H1 (cell line): Measurements from ENCODE around the gene DCTN1. TPM values are rescaled to one million over a fixed set of nuclear protein-coding genes. Genes with fewer than 3 reads are reported as not detected.

Source experiments
- CTCF ChIA-PET: fragments of 300-600 bp; sonication (Branson Sonifier 250); formaldehyde crosslinking; loops from one replicate; lab custom pipeline; 2021; ENCODE audit not compliant: partially characterized antibody; lab: Charles Lee
- POLR2A ChIA-PET: fragments of 300-600 bp; sonication (Branson Sonifier 250); formaldehyde crosslinking; loops from one replicate; lab custom pipeline; 2021; ENCODE audit warnings: inconsistent platforms; ENCODE audit not compliant: partially characterized antibody; lab: Charles Lee
- DNase-seq, 2 experiments: peaks; one replicate each; pipeline versions ENCODE4 v3.0.0 to v3.0.0-alpha.2; 2010 to 2022; ENCODE audit warnings: low spot score in 2 of 2, low read depth in 1 of 2, mixed read lengths in 1 of 2
- FAIRE-seq: peaks from 2 replicates; lab custom pipeline; 2011; peaks lifted over from hg19 to GRCh38; lab: Jason Lieb, UNC
- H2AFZ ChIP-seq: 2 replicates; pipeline ENCODE4 v1.8.1; 2012; ENCODE audit warnings: low read length, inconsistent platforms
- H2AK5ac ChIP-seq: 2 replicates; pipeline ENCODE4 v1.6.1; 2013; ENCODE audit warnings: low read depth, low read length
- H2BK120ac ChIP-seq: replicated peaks from 2 replicates; pipeline ENCODE3; 2013; ENCODE audit warnings: low read depth, low read length, inconsistent platforms
- H2BK12ac ChIP-seq: 2 replicates; pipeline ENCODE4 v1.6.1; 2013; ENCODE audit warnings: low read depth, low read length
- H2BK15ac ChIP-seq: 2 replicates; pipeline ENCODE4 v1.6.1; 2013; ENCODE audit warnings: low read length
- H2BK20ac ChIP-seq: 2 replicates; pipeline ENCODE4 v1.6.1; 2013; ENCODE audit warnings: low read length
- H2BK5ac ChIP-seq: 2 replicates; pipeline ENCODE4 v1.6.1; 2013; ENCODE audit warnings: low read depth, low read length
- H3K14ac ChIP-seq: 2 replicates; pipeline ENCODE4 v1.6.1; 2013; ENCODE audit warnings: inconsistent platforms; ENCODE audit not compliant: insufficient read length
- H3K18ac ChIP-seq: 2 replicates; pipeline ENCODE4 v1.6.1; 2013; ENCODE audit warnings: low read length; ENCODE audit errors: extremely low read depth
- H3K23ac ChIP-seq: 2 replicates; pipeline ENCODE4 v1.6.1; 2013; ENCODE audit warnings: inconsistent platforms; ENCODE audit not compliant: insufficient read length
- H3K23me2 ChIP-seq: 2 replicates; pipeline ENCODE4 v1.6.1; 2013; ENCODE audit warnings: low read depth, low read length
- H3K27ac ChIP-seq: 2 replicates; pipeline ENCODE4 v1.6.1; 2011; ENCODE audit warnings: low read depth, low read length, inconsistent platforms
- H3K27me3 ChIP-seq, 4 experiments: replicated peaks in 1 of 4; 1 replicate in 1 of 4; 2 replicates in 3 of 4; pipeline versions ENCODE4 v1.6.1 to v1.8.1; 2011 to 2013; ENCODE audit warnings: low read length in 3 of 4, mild to moderate bottlenecking in 3 of 4, inconsistent platforms in 2 of 4, mixed read lengths in 2 of 4, moderate library complexity in 1 of 4; ENCODE audit not compliant: control insufficient read depth in 3 of 4, insufficient read depth in 3 of 4; ENCODE audit errors: extremely low read depth in 1 of 4
- H3K36me3 ChIP-seq, 4 experiments: 2 replicates each; pipeline versions ENCODE4 v1.6.1 to v1.8.1; 2011 to 2013; ENCODE audit warnings: mild to moderate bottlenecking in 4 of 4, low read length in 3 of 4, moderate library complexity in 2 of 4, control low read depth in 1 of 4, inconsistent platforms in 1 of 4; ENCODE audit not compliant: insufficient read depth in 4 of 4, control insufficient read depth in 2 of 4
- H3K4ac ChIP-seq: replicated peaks from 2 replicates; pipeline ENCODE3; 2013; ENCODE audit warnings: low read length, low read depth, mixed read lengths, inconsistent platforms; ENCODE audit not compliant: insufficient read length
- H3K4me1 ChIP-seq, 4 experiments: replicated peaks in 1 of 4; 1 replicate in 1 of 4; 2 replicates in 3 of 4; pipeline versions ENCODE4 v1.6.1 to v1.8.1; 2011 to 2013; ENCODE audit warnings: low read length in 3 of 4, inconsistent platforms in 2 of 4, mixed read lengths in 1 of 4; ENCODE audit not compliant: insufficient read depth in 4 of 4, control insufficient read depth in 3 of 4
- H3K4me2 ChIP-seq, 2 experiments: 2 replicates each; pipeline versions ENCODE4 v1.6.1 to v1.8.1; 2011 to 2013; ENCODE audit warnings: low read depth in 2 of 2, low read length in 2 of 2, control low read depth in 1 of 2, inconsistent platforms in 1 of 2, mild to moderate bottlenecking in 1 of 2; ENCODE audit not compliant: insufficient read depth in 1 of 2
- H3K4me3 ChIP-seq, 4 experiments: fragments of 200-600, 300-600 bp in 1 of 4; sonication (generic), shearing (Covaris generic), sonication (Bioruptor Twin) in 1 of 4; 2 replicates each; pipeline versions ENCODE4 v1.5.1 to v1.8.1; 2011 to 2016; ENCODE audit warnings: low read length in 4 of 4, low read depth in 3 of 4, control low read depth in 2 of 4, inconsistent platforms in 2 of 4, mild to moderate bottlenecking in 2 of 4, mixed read lengths in 1 of 4, moderate library complexity in 1 of 4; ENCODE audit not compliant: insufficient read depth in 2 of 4; ENCODE audit errors: extremely low read depth in 1 of 4
- H3K56ac ChIP-seq: replicated peaks from 2 replicates; pipeline ENCODE3; 2013; ENCODE audit warnings: low read depth, mild to moderate bottlenecking, mixed read lengths, low read length, inconsistent platforms; ENCODE audit not compliant: insufficient read length
- H3K79me1 ChIP-seq: 2 replicates; pipeline ENCODE4 v1.6.1; 2013; ENCODE audit warnings: low read depth, low read length, control low read depth
- H3K79me2 ChIP-seq, 2 experiments: 2 replicates each; pipeline versions ENCODE4 v1.6.1 to v1.8.1; 2012 to 2013; ENCODE audit warnings: low read length in 2 of 2, mild to moderate bottlenecking in 2 of 2, inconsistent platforms in 1 of 2; ENCODE audit not compliant: insufficient read depth in 2 of 2, control insufficient read depth in 1 of 2
- H3K9ac ChIP-seq, 4 experiments: replicated peaks in 1 of 4; 1 replicate in 1 of 4; 2 replicates in 3 of 4; pipeline versions ENCODE4 v1.6.1 to v1.8.1; 2011 to 2013; ENCODE audit warnings: low read depth in 3 of 4, low read length in 3 of 4, control low read depth in 2 of 4, mild to moderate bottlenecking in 2 of 4, moderate library complexity in 2 of 4, inconsistent platforms in 1 of 4; ENCODE audit errors: extremely low read depth in 1 of 4
- H3K9me3 ChIP-seq, 2 experiments: 2 replicates each; pipeline versions ENCODE4 v1.6.1 to v1.8.1; 2012 to 2013; ENCODE audit warnings: mild to moderate bottlenecking in 2 of 2, moderate library complexity in 2 of 2, control low read depth in 1 of 2, inconsistent platforms in 1 of 2, low read depth in 1 of 2, low read length in 1 of 2, mixed read lengths in 1 of 2; ENCODE audit not compliant: insufficient read depth in 2 of 2
- H4K20me1 ChIP-seq, 2 experiments: replicated peaks in 1 of 2; 2 replicates each; pipeline versions ENCODE3 to v1.8.1; 2011 to 2013; ENCODE audit warnings: inconsistent platforms in 2 of 2, low read length in 2 of 2, mild to moderate bottlenecking in 1 of 2; ENCODE audit not compliant: insufficient read depth in 2 of 2, control insufficient read depth in 1 of 2
- H4K5ac ChIP-seq: 2 replicates; pipeline ENCODE4 v1.6.1; 2013; ENCODE audit warnings: low read length, low read depth, mixed read lengths, inconsistent platforms; ENCODE audit not compliant: insufficient read length
- H4K8ac ChIP-seq: 2 replicates; pipeline ENCODE4 v1.8.0; 2013; ENCODE audit warnings: mild to moderate bottlenecking, moderate library complexity, low read length, inconsistent platforms; ENCODE audit not compliant: insufficient read depth; ENCODE audit errors: extremely low read depth
- H4K91ac ChIP-seq: replicated peaks from 2 replicates; pipeline ENCODE3; 2013; ENCODE audit warnings: low read length, mixed read lengths, inconsistent platforms; ENCODE audit not compliant: insufficient read length
- EP300 ChIP-seq, 2 experiments: IDR thresholded peaks; 1 replicate in 1 of 2; 2 replicates in 1 of 2; pipeline ENCODE4 v1.6.1; 2011 to 2012; ENCODE audit warnings: low read depth in 2 of 2, low read length in 2 of 2, mild to moderate bottlenecking in 2 of 2, borderline replicate concordance in 1 of 2, inconsistent platforms in 1 of 2, moderate library complexity in 1 of 2
- GABPA ChIP-seq: IDR thresholded peaks from 2 replicates; pipeline ENCODE4 v1.6.1; 2011; ENCODE audit warnings: mild to moderate bottlenecking, low read length, moderate library complexity, borderline replicate concordance; ENCODE audit not compliant: insufficient read depth
- RNF2 ChIP-seq: fragments of 200-900, 300-1000 bp; sonication (generic); IDR thresholded peaks from 2 replicates; pipeline ENCODE4 v1.7.1; 2016; ENCODE audit warnings: borderline replicate concordance, low read depth, mild to moderate bottlenecking, antibody characterized with exemption, low read length; ENCODE audit not compliant: poor library complexity, severe bottlenecking; ENCODE audit errors: missing control alignments
- TBP ChIP-seq: IDR thresholded peaks from 2 replicates; pipeline ENCODE4 v1.6.1; 2011; ENCODE audit warnings: low read depth, low read length, improper control_type of control experiment
- WGBS, 2 experiments: shearing (Covaris generic) in 1 of 2; methylation state at CpG; one replicate each; pipeline versions ENCODE4 v1.1.6 to v1.1.7; 2013 to 2015; ENCODE audit warnings: low lambda C conversion rate in 2 of 2, mixed read lengths in 2 of 2, inconsistent platforms in 1 of 2, low coverage in 1 of 2, missing lambda C conversion rate in 1 of 2; ENCODE audit not compliant: insufficient replicate concordance in 2 of 2, insufficient coverage in 1 of 2, insufficient read length in 1 of 2; ENCODE audit errors: extremely low coverage in 1 of 2, missing lambda C conversion rate in 1 of 2; 5-methylcytosine and 5-hydroxymethylcytosine counted together
- polyA plus RNA-seq, 7 experiments: library from polyadenylated mRNA; depleted of rRNA in 3 of 7; stranded (reverse) in 5 of 7; unstranded in 2 of 7; fragments of >200 nt in 5 of 7; fragments of 200-250 nt in 2 of 7; gene quantifications; 1 replicate in 5 of 7; 2 replicates in 1 of 7; 4 replicates in 1 of 7; pipeline versions ENCODE4 v1.2.1 to v1.2.3, GENCODE V29; 2011 to 2013; ENCODE audit warnings: missing spikeins in 2 of 7, mixed read lengths in 2 of 7
- total RNA-seq: library from RNA; stranded (reverse); fragmentation: NEBNext Ultra II Directional; extraction: Animal tissue kit (Norgen Biotek cat#: 25700); gene quantifications from 2 replicates; pipeline ENCODE4 v1.2.1, GENCODE V29; 2021

DCTN1 gene
- total and polyA plus RNA-seq, 2 of the 8 experiments (the other 6 are each of a cell fraction or from before 2014, with no cell fraction given), result 105 to 162 TPM

GRCh38 chr2:74327627-74328026, 52.5 kb downstream of the DCTN1 start:
- no peak overlapping the region for H2BK120ac ChIP-seq
- no peak overlapping the region for H3K9ac ChIP-seq
- H3K4me3 ChIP-seq, result no peak overlapping the region
- no peak overlapping the region for H2AFZ ChIP-seq
- H2BK5ac ChIP-seq, result no peak overlapping the region
- H3K56ac ChIP-seq, result no peak overlapping the region
- H3K36me3 ChIP-seq, result no peaks in the 10 kb centered on the region; a peak in 2 of 8 replicates
- H4K8ac ChIP-seq, result no peak overlapping the region
- H3K23ac ChIP-seq, result no peak overlapping the region
- no peak overlapping the region for H2BK15ac ChIP-seq
- no peak overlapping the region for H3K27ac ChIP-seq
- H4K91ac ChIP-seq, result no peak overlapping the region
- H3K4ac ChIP-seq, result no peak overlapping the region
- no peak overlapping the region for H2BK12ac ChIP-seq
- WGBS, 2 experiments, result 88% methylated on average over 1 of the region's 1 CpG; no CpG with 5 or more reads in 1 of the 2 experiments
- no peaks in the 10 kb centered on the region; a peak in 1 of 7 replicates for H3K27me3 ChIP-seq
- H3K79me2 ChIP-seq, result no peaks in the 10 kb centered on the region
- no peak overlapping the region for H3K4me2 ChIP-seq
- no peaks in the 10 kb centered on the region for H3K9me3 ChIP-seq
- H3K14ac ChIP-seq, result no peak overlapping the region
- H4K5ac ChIP-seq, result no peak overlapping the region
- peaks cover 0 to 4% (median 0%) of the 10 kb centered on the region in 4 experiments; a peak in 2 of 7 replicates for H3K4me1 ChIP-seq
- H2BK20ac ChIP-seq, result no peak overlapping the region
- peaks cover 0 to 2% of the 10 kb centered on the region in 2 experiments for H4K20me1 ChIP-seq
- H3K23me2 ChIP-seq, result peaks cover 20% of the 10 kb centered on the region; the same call in 1 of the 2 replicates
- H3K79me1 ChIP-seq, result no peaks in the 10 kb centered on the region
- ChIA-PET POLR2A (interaction anchor here (1.5 kb wide), 1 partner anchor 11 kb away, joined by 7 read pairs; no protein-coding TSS in a partner anchor), CTCF (interaction anchor here (0.8 to 8.0 kb wide), 7 partner anchors 7 to 72 kb away, joined by 3 to 98 read pairs (median 4); no protein-coding TSS in a partner anchor)
- H2AK5ac ChIP-seq, result no peak overlapping the region
- DNase-seq (no peak), FAIRE-seq (no peak)
- H3K18ac ChIP-seq, result no peak overlapping the region
- TF ChIP-seq EP300 (IDR thresholded peaks at IDR 0.05; ENCODE audit: borderline replicate concordance in 1 of 2, low read depth in 2 of 2, low read length in 2 of 2) (no peak), TBP (no peak), RNF2 (no peak), GABPA (no peak)
